Endothelial cell (in vitro differentiated cells): ENCODE results near the gene TEKT3. TPM values are rescaled to one million over a fixed set of nuclear protein-coding genes. Genes with fewer than 3 reads are reported as not detected.

Experiments
- DNase-seq: peaks from one replicate; pipeline ENCODE4 v3.0.0; 2021; ENCODE audit warnings: low spot score
- H3K27ac Mint-ChIP-seq: one replicate; pipeline ENCODE4 v1.8.0; 2021; ENCODE audit warnings: mixed read lengths, inconsistent platforms; ENCODE audit not compliant: unreplicated experiment
- H3K27me3 Mint-ChIP-seq: one replicate; pipeline ENCODE4 v1.8.0; 2021; ENCODE audit warnings: mild to moderate bottlenecking, moderate library complexity, mixed read lengths, inconsistent platforms; ENCODE audit not compliant: unreplicated experiment
- H3K36me3 Mint-ChIP-seq: one replicate; pipeline ENCODE4 v1.8.0; 2021; ENCODE audit warnings: mild to moderate bottlenecking, low read depth, mixed read lengths, inconsistent platforms; ENCODE audit not compliant: unreplicated experiment
- H3K4me1 Mint-ChIP-seq: one replicate; pipeline ENCODE4 v1.8.0; 2021; ENCODE audit warnings: mild to moderate bottlenecking, mixed read lengths, inconsistent platforms; ENCODE audit not compliant: unreplicated experiment
- H3K4me3 Mint-ChIP-seq: one replicate; pipeline ENCODE4 v1.8.0; 2021; ENCODE audit warnings: mild to moderate bottlenecking, mixed read lengths, inconsistent platforms; ENCODE audit not compliant: unreplicated experiment
- H3K9me3 Mint-ChIP-seq: one replicate; pipeline ENCODE4 v1.8.0; 2021; ENCODE audit warnings: mixed read lengths, inconsistent platforms; ENCODE audit not compliant: unreplicated experiment
- CTCF ChIP-seq: fragments of 200-600 bp; sonication (generic); IDR thresholded peaks from one replicate; pipeline ENCODE4 v1.5.0; 2021; ENCODE audit warnings: antibody characterized with exemption; ENCODE audit not compliant: unreplicated experiment
- total RNA-seq: library from RNA; stranded (reverse); fragmentation: NEBNext Ultra II Directional; extraction: Animal tissue kit (Norgen Biotek cat#: 25700); gene quantifications from one replicate; pipeline ENCODE4 v1.2.1, GENCODE V29; 2021; ENCODE audit not compliant: unreplicated experiment

The TEKT3 gene
- total RNA-seq, 1 donor from 2014 or later = 5.8 TPM

GRCh38 chr17:15346066-15346595 lies 4.7 kb upstream of the TEKT3 start:
- Mint-ChIP-seq H3K4me3 (no peak overlapping the region), H3K4me1 (peaks cover 5% of the 10 kb centered on the region), H3K27ac (no peak overlapping the region), H3K9me3 (no peaks in the 10 kb centered on the region), H3K36me3 (peaks cover 1% of the 10 kb centered on the region), H3K27me3 (peaks cover 2% of the 10 kb centered on the region)
- no peak for DNase-seq
- no peak for TF ChIP-seq CTCF

- no peak overlapping the region for H3K4me3 Mint-ChIP-seq
- no peak for TF ChIP-seq CTCF
- H3K27me3 Mint-ChIP-seq = peaks cover 2% of the 10 kb centered on the region
- H3K36me3 Mint-ChIP-seq = peaks cover 6% of the 10 kb centered on the region
- no peak for DNase-seq
- H3K9me3 Mint-ChIP-seq = no peaks in the 10 kb centered on the region
- H3K4me1 Mint-ChIP-seq = peaks cover 3% of the 10 kb centered on the region
- H3K27ac Mint-ChIP-seq = no peak overlapping the region
Observed at GRCh38 chr17:15343749-15344148, 2.4 kb upstream of the TEKT3 start.

DNA sequence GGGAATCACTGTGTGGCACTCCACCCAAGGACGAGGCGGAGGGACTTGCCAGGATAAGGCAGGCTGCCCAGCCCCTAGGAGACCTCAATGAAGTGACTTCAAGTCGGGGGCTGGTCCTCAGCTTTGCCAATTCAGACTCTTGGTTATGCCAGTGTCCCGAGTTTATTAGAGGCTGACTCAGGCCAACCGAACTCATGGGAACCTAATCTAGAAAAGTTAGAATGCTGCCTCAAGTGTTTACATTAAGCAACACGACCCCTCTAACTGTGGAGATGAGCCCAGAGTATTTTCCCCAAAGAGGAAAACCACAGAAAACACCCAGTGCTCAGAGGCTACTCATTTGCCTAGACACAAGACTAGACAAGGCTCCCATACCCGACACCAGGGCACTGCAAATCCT lies 1.1 kb upstream of the TEKT3 start:
- no peak for DNase-seq
- no peak overlapping the region for H3K27ac Mint-ChIP-seq
- H3K4me1 Mint-ChIP-seq = peaks cover 3% of the 10 kb centered on the region
- peaks cover 2% of the 10 kb centered on the region for H3K27me3 Mint-ChIP-seq
- no peak overlapping the region for H3K4me3 Mint-ChIP-seq
- no peak for TF ChIP-seq CTCF
- no peaks in the 10 kb centered on the region for H3K9me3 Mint-ChIP-seq
- peaks cover 6% of the 10 kb centered on the region for H3K36me3 Mint-ChIP-seq

GRCh38 chr17:15341966-15342365 lies 569 bp upstream of the TEKT3 start:
- peaks cover 2% of the 10 kb centered on the region for H3K27me3 Mint-ChIP-seq
- H3K36me3 Mint-ChIP-seq = peaks cover 6% of the 10 kb centered on the region
- H3K27ac Mint-ChIP-seq = no peak overlapping the region
- DNase-seq = no peak
- peak overlapping the region; percentile 6 for H3K4me3 Mint-ChIP-seq
- H3K4me1 Mint-ChIP-seq = peaks cover 3% of the 10 kb centered on the region
- TF ChIP-seq CTCF = no peak
- H3K9me3 Mint-ChIP-seq = no peaks in the 10 kb centered on the region

DNA sequence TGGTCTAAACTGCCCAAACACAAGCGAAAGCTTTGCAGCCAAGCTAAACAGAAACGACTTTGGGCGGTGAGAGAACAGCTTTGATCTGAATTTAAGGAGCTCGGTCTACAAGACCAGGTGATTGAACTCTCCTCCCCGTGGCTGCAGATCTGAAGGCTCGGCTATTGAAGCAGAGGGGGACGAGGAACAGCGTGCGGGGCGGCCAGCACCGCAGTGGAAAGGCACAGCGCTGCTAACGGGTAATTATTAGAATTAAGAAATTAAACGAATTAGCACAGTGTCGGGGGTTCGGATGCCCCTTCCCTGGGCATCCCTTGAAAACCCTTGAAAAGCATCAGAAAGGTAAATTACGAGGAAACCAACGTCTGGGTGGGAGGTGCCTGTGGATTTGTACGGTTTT lies 431 bp downstream of the TEKT3 start:
- Mint-ChIP-seq H3K27me3 (peaks cover 2% of the 10 kb centered on the region), H3K27ac (no peak overlapping the region), H3K9me3 (no peaks in the 10 kb centered on the region), H3K4me3 (peak overlapping the region; percentile 93), H3K36me3 (peaks cover 6% of the 10 kb centered on the region), H3K4me1 (peaks cover 3% of the 10 kb centered on the region)
- DNase-seq = peak; percentile 18
- TF ChIP-seq CTCF = no peak
